ENCODE measurements around the gene MAD1L1.
"Not testable (repeated sequence)": the region's sequence is repeated elsewhere in the genome, so short reads cannot be mapped to it uniquely, and the experiment has no call there.

The MAD1L1 gene

GRCh38 chr7:2066251-2066919 is 166.4 kb downstream of the MAD1L1 start:
- no peak for DNase-seq (ENCODE audit: low spot score)

GRCh38 chr7:2065528-2065927 is 167.2 kb downstream of the MAD1L1 start:
- no peak for DNase-seq (ENCODE audit: low spot score)

GRCh38 chr7:2063563-2064260 is 169.0 kb downstream of the MAD1L1 start:
- peak; percentile 78 for DNase-seq (ENCODE audit: low spot score)

GRCh38 chr7:2062648-2063047 is 170.1 kb downstream of the MAD1L1 start:
- DNase-seq (ENCODE audit: low spot score) = no peak

- no peak for DNase-seq (ENCODE audit: low spot score)
Observed at GRCh38 chr7:2060701-2061100, 172.0 kb downstream of the MAD1L1 start.

- DNase-seq (ENCODE audit: low spot score) = no peak
Observed at GRCh38 chr7:2059964-2060700, 172.6 kb downstream of the MAD1L1 start.

GRCh38 chr7:2058246-2058645 is 174.5 kb downstream of the MAD1L1 start:
- DNase-seq (ENCODE audit: low spot score) = not testable (repeated sequence)

GRCh38 chr7:2055956-2056355 is 176.8 kb downstream of the MAD1L1 start:
- DNase-seq (ENCODE audit: low spot score) = no peak

- no peak for DNase-seq (ENCODE audit: low spot score)
Observed at GRCh38 chr7:2054927-2055326, 177.8 kb downstream of the MAD1L1 start.

- no peak for DNase-seq (ENCODE audit: low spot score)
Observed at GRCh38 chr7:2053395-2053794, 179.3 kb downstream of the MAD1L1 start.

GRCh38 chr7:2052657-2053048 is 180.1 kb downstream of the MAD1L1 start:
- DNase-seq (ENCODE audit: low spot score) = no peak

GRCh38 chr7:2051707-2052656 is 180.8 kb downstream of the MAD1L1 start:
- DNase-seq (ENCODE audit: low spot score) = no peak

GRCh38 chr7:2050511-2050866 is 182.3 kb downstream of the MAD1L1 start:
- no peak for DNase-seq (ENCODE audit: low spot score)

GRCh38 chr7:2049782-2050510 is 182.8 kb downstream of the MAD1L1 start:
- DNase-seq (ENCODE audit: low spot score) = no peak

GRCh38 chr7:2049111-2049781 is 183.5 kb downstream of the MAD1L1 start:
- no peak for DNase-seq (ENCODE audit: low spot score)

- DNase-seq (ENCODE audit: low spot score) = no peak
Observed at GRCh38 chr7:2048531-2048930, 184.2 kb downstream of the MAD1L1 start.

GRCh38 chr7:2048006-2048405 is 184.7 kb downstream of the MAD1L1 start:
- DNase-seq (ENCODE audit: low spot score) = no peak

GRCh38 chr7:2046581-2047565 is 185.9 kb downstream of the MAD1L1 start:
- no peak for DNase-seq (ENCODE audit: low spot score)

GRCh38 chr7:2045559-2046405 is 187.0 kb downstream of the MAD1L1 start:
- no peak for DNase-seq (ENCODE audit: low spot score)
